ENCODE measurements around the gene SLC36A3.
"Not testable (repeated sequence)": the region's sequence is repeated elsewhere in the genome, so short reads cannot be mapped to it uniquely, and the experiment has no call there.

SLC36A3 gene

DNA sequence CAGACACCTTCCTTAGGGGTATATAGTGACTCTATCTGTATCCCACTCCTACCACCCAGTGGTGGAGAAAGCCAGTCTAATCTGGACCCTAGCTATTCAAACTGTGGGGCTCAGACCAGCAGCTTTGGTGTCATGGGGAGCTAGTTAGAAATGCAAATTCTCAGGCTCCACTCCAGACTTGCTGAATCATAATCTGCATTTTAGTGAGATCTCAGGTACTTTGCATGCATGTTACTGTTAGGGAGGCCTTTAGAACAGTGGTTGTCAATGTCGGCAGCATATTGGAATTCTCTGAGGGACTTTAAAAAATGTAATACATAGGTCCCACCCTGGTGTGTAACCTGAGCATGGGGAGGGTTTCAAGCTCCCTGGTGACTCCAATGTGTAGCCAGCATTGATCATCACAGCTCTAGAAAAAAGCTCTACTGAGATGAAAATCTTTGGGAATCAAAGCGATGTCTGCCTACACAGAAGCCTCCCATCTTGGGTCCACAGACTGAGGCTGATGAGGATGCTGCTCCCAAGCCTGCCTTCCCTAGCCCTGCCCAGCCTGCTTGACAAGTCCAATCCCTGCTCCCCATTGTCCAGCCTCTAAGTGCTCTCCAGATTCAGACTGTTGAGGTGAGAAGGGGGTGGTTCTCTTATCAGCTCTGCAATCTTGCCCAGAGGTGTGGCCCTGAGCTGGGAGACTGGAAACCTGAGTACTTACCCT lies 62.5 kb downstream of the SLC36A3 start:
- no peak overlapping the region for H3K4me3 ChIP-seq (replicated peaks; ENCODE audit: low read depth, low read length)
- TF ChIP-seq, protein P1, sequence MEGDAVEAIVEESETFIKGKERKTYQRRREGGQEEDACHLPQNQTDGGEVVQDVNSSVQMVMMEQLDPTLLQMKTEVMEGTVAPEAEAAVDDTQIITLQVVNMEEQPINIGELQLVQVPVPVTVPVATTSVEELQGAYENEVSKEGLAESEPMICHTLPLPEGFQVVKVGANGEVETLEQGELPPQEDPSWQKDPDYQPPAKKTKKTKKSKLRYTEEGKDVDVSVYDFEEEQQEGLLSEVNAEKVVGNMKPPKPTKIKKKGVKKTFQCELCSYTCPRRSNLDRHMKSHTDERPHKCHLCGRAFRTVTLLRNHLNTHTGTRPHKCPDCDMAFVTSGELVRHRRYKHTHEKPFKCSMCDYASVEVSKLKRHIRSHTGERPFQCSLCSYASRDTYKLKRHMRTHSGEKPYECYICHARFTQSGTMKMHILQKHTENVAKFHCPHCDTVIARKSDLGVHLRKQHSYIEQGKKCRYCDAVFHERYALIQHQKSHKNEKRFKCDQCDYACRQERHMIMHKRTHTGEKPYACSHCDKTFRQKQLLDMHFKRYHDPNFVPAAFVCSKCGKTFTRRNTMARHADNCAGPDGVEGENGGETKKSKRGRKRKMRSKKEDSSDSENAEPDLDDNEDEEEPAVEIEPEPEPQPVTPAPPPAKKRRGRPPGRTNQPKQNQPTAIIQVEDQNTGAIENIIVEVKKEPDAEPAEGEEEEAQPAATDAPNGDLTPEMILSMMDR (IDR thresholded peaks at IDR 0.05; ENCODE audit: low read length, missing control alignments) = no peak
- DNase-seq (ENCODE audit: low read depth) = no peak

DNA sequence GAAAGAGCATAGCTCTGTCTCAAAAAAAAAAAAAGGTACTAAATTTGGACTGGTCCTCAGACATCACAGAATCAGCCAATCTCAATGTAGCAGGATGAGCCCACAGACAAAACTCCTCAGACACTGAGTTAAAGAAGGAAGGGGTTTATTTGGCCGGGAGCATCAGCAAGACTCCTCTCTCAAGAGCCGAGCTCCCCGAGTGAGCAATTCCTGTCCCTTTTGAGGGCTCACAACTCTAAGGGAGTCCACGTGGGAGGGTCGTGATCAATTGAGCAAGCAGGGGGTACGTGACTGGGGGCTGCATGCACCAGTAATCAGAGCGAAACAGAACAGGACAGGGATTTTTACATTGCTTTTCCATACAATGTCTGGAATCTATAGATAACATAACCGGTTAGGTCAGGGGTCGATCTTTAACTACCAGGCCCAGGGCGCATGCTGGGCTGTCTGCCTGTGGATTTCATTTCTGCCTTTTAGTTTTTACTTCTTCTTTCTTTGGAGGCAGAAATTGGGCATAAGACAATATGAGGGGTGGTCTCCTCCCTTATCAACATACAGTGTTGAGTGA lies 63.2 kb downstream of the SLC36A3 start:
- not testable (repeated sequence) for DNase-seq (ENCODE audit: low read depth)

DNA sequence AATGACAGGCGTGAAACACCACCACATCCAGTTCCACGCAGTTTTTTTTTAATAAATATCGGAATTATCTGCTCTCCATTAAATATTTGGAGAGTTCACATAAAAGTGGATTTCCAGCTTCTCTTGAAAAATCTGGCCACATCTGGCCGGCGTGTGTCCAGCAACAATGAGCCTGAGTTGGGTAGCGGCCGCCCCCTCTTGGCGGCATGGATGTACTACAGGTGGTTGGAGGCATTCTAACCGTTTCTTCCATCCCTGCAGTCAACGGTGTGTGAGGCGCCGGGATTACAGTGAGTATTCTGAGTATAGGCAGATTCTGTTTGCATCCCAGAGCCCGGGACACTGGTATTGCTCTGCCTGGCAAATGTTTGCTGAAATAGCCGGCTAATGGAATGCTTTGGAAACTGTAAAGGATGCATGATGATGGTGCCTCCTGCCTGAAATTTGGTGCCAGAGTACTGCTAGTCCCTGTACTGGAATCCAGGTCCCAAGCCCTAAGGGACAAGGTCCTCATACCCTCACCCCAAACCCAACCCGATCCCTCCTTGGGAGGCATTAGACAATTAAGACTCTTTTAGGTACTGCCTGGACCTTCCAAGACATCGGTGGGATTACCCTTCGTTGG lies 64.2 kb downstream of the SLC36A3 start:
- DNase-seq (ENCODE audit: low read depth) = peak; percentile 82
- H3K4me3 ChIP-seq (replicated peaks; ENCODE audit: low read depth, low read length) = no peak overlapping the region

More for the DNA sequence above, 63.2 kb downstream of the SLC36A3 start:
- not testable (repeated sequence) for H3K4me3 ChIP-seq (replicated peaks; ENCODE audit: low read depth, low read length)

DNA sequence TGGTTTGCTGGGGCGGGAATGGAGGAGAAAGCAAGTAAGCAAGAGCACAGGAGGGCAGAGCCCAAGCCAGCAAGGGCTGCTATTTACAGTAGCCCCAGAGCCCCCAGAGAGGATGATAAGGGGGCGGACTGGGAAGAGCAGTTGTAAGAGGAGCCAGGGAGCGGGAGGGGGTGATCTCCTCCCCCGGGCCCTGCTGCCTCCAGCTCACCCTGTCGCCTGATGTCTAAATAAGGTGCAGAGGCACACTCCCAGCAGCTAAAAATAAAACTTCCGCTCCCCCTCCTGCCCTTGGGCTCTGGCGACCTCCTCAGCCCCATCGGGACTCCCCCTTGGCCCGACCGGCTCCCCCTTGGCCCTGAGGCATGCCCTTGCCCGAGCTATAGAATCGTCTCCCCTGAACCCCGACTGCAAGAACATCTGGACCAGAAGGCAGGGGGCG lies 65.2 kb downstream of the SLC36A3 start:
- no peak overlapping the region for H3K4me3 ChIP-seq (replicated peaks; ENCODE audit: low read depth, low read length)
- DNase-seq (ENCODE audit: low read depth) = no peak
- TF ChIP-seq, protein P1 (IDR thresholded peaks at IDR 0.05; ENCODE audit: low read length, missing control alignments) = no peak

More for the DNA sequence above, 64.2 kb downstream of the SLC36A3 start:
- TF ChIP-seq, protein P1 (IDR thresholded peaks at IDR 0.05; ENCODE audit: low read length, missing control alignments) = peak; percentile 93

DNA sequence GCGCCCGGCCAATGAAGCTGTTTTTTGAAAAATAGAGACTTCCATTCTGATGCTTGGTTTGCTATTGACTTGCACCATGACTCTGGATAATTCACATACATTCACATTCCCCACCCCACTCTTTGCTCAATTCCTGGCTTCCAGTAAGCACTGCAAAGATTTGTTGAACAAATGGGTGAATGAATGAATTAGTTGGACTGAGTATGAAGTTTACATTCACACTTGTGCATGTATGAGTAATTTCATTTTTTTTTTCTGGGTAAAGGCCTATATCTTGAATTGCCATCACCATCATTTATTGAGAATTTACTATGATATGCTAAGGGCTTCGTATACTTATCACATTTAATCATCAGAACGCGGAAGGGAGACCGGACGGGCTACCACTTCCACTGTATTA lies 65.9 kb downstream of the SLC36A3 start:
- TF ChIP-seq, protein P1 (IDR thresholded peaks at IDR 0.05; ENCODE audit: low read length, missing control alignments) = no peak
- DNase-seq (ENCODE audit: low read depth) = no peak
- no peak overlapping the region for H3K4me3 ChIP-seq (replicated peaks; ENCODE audit: low read depth, low read length)

DNA sequence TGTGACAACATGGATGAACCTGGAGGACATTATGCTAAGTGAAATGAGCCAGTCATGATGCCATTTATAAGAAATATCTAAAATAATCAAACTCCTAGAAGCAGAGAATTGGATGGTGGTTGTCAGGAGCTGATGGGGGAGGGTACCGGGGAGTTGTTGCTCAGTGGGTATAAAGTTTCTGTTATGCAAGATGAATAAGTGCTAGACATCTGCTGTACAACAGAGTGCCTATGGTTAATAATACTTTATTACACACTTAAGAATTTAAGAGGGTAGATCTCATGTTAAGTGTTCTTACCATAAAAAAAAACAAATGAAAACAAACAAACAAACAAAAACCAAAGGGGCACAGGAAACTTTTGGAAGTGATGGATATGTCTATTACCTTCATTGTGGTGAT lies 66.7 kb downstream of the SLC36A3 start:
- TF ChIP-seq, protein P1 (IDR thresholded peaks at IDR 0.05; ENCODE audit: low read length, missing control alignments) = no peak
- H3K4me3 ChIP-seq (replicated peaks; ENCODE audit: low read depth, low read length) = no peak overlapping the region
- DNase-seq (ENCODE audit: low read depth) = no peak

DNA sequence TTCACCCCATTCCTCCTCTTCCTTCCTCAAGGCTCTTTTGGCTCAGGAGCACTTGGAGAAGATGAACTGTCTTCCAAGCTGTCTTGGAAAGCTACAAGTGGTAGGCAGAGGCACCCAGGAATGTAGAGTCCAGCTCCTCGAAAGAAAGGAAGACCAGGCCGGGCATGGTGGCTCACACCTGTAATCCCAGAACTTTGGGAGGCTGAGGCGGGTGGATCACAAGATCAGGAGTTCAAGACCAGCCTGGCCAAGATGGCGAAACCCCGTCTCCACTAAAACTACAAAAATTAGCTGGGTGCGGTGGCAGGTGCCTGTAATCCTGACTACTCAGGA lies 68.4 kb downstream of the SLC36A3 start:
- not testable (repeated sequence) for H3K4me3 ChIP-seq (replicated peaks; ENCODE audit: low read depth, low read length); DNase-seq (ENCODE audit: low read depth)
